22Rv1 (cell line): ENCODE results near the gene BACH2.

ENCODE experiments used
- H3K27ac ChIP-seq: fragments of 450-650 bp; 2 replicates; pipeline ENCODE4 v1.5.1; 2017
- CTCF ChIP-seq: fragments of 450-650 bp; IDR thresholded peaks from 2 replicates; pipeline ENCODE4 v1.5.1; 2017; ENCODE audit warnings: mild to moderate bottlenecking
- ZFX ChIP-seq: fragments of 450-650 bp; IDR thresholded peaks from 2 replicates; pipeline ENCODE4 v1.6.1; 2017; ENCODE audit warnings: antibody characterized with exemption, borderline replicate concordance

The BACH2 gene

GRCh38 chr6:90328004-90328403 lies 31.4 kb upstream of the BACH2 start:
- TF ChIP-seq ZFX (no peak), CTCF (no peak)
- no peak overlapping the region for H3K27ac ChIP-seq

- H3K27ac ChIP-seq = no peak overlapping the region
- TF ChIP-seq ZFX (no peak), CTCF (no peak)
Measured at GRCh38 chr6:90326404-90327057, 29.9 kb upstream of the BACH2 start.

- TF ChIP-seq ZFX (no peak), CTCF (no peak)
- no peak overlapping the region for H3K27ac ChIP-seq
Measured at GRCh38 chr6:90323706-90324105, 27.1 kb upstream of the BACH2 start.

GRCh38 chr6:90322976-90323474 lies 26.4 kb upstream of the BACH2 start:
- H3K27ac ChIP-seq = no peak overlapping the region
- TF ChIP-seq CTCF (no peak), ZFX (no peak)

DNA sequence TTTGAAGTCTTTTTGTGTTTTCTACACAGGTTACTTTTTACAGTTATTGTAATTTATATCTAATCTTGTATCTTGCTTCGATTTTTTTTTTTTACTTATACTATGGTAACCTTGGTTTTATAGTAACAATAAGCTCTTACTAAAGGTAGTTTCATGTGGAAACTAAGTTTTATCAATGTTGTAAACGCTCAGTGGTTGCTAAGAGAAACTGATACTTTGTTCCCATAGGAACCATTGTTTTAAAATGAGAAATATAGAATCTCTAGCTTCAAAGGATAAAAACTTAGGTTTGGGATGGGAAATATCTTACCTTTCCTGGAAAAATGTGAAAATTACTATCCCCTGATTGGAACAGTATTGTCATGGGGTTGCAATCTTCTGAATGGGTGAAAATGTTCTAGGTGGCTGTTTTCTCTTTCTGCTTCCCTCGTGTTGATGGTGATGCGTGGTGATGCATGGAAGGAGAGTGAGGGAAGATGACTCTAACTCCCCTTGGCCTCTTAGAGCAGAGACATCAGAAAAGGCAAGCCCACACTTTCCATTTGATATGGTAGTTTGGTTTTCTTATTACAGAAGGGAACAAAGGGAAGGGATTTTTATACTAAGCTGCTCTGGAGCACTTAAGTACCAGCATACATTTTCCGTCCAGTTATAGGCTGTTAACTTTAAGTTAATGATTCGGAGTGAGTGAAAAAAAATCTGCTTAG lies 23.5 kb upstream of the BACH2 start:
- no peak for TF ChIP-seq ZFX
- TF ChIP-seq CTCF = no peak
- H3K27ac ChIP-seq = no peak overlapping the region

GRCh38 chr6:90319044-90319443 lies 22.4 kb upstream of the BACH2 start:
- H3K27ac ChIP-seq = no peak overlapping the region
- TF ChIP-seq CTCF = no peak
- TF ChIP-seq ZFX = no peak

- H3K27ac ChIP-seq = no peak overlapping the region
- TF ChIP-seq ZFX = no peak
- TF ChIP-seq CTCF = no peak
Measured at GRCh38 chr6:90315986-90316385, 19.3 kb upstream of the BACH2 start.
